Lower leg skin (tissue), 4 donors: Measurements from ENCODE around the gene IL11. TPM values are rescaled to one million over a fixed set of nuclear protein-coding genes. Genes with fewer than 3 reads are reported as not detected.

Experiments used
- DNase-seq, 2 donors: peaks; one replicate each; pipeline ENCODE4 v3.0.0-alpha.2; 2019; ENCODE audit warnings: low spot score in 2 of 2
- H3K4me3 ChIP-seq: fragments of 200-600 bp; sonication (generic); 2 replicates; pipeline ENCODE4 v1.5.1; 2017; ENCODE audit warnings: mild to moderate bottlenecking, low read depth; ENCODE audit not compliant: poor library complexity, severe bottlenecking
- CTCF ChIP-seq, 3 donors: fragments of 450-650 bp; IDR thresholded peaks; one replicate each; pipeline ENCODE4 v1.5.1; 2016; ENCODE audit warnings: antibody characterized with exemption in 3 of 3, mild to moderate bottlenecking in 3 of 3, moderate library complexity in 2 of 3
- POLR2A ChIP-seq, 2 donors: fragments of 450-650 bp; IDR thresholded peaks; one replicate each; pipeline ENCODE4 v1.6.1; 2016 to 2017; ENCODE audit warnings: antibody characterized with exemption in 2 of 2, mild to moderate bottlenecking in 1 of 2, moderate library complexity in 1 of 2
- WGBS, 2 donors: methylation state at CpG; one replicate each; pipeline ENCODE4 v1.1.5; 2018; 5-methylcytosine and 5-hydroxymethylcytosine counted together
- intact Hi-C: fragments of 100-400 bp; cut with DNase I; formaldehyde crosslinking; loops from one replicate; pipeline ENCODE4 v1.15.0; 2023; ENCODE audit warnings: low total_unique reads
- total RNA-seq, 4 donors: library from RNA; depleted of rRNA; stranded (reverse); fragments of >200 nt; gene quantifications; one replicate each; pipeline ENCODE4 v1.1.0, GENCODE V29; 2016

The IL11 gene
- total RNA-seq, 4 donors from 2014 or later: 0.23 to 0.68 (median 0.46) TPM; not detected in 1

- no peak overlapping the region for H3K4me3 ChIP-seq
- WGBS, 2 donors: 74 to 80% methylated on average over 13 to 24 of the region's 24 CpGs
- TF ChIP-seq POLR2A (IDR thresholded peaks at IDR 0.05) (no peak), CTCF (IDR thresholded peaks at IDR 0.05) (no peak)
- DNase-seq: no peak
- intact Hi-C loops: no loop called here
These were observed 17.7 kb upstream of the IL11 start for GRCh38 chr19:55387736-55388497.

- whole genome bisulfite sequencing, 2 donors: 1 to 3% methylated on average over 18 to 33 of the region's 33 CpGs
- intact Hi-C loops: no loop called here
These were observed 16.3 kb upstream of the IL11 start for GRCh38 chr19:55386493-55386971.

GRCh38 chr19:55385724-55386492 lies 15.6 kb upstream of the IL11 start, which contains the start of gene RPL28:
TSS of gene RPL28 (plus strand) at chr19:55385932. CDS start at chr19:55386358, 426 bp downstream.
- 0% methylated on average over 63 to 66 of the region's 68 CpGs for WGBS, 2 donors
- peak in 1 of 2 donors; percentile 93 for TF ChIP-seq POLR2A (IDR thresholded peaks at IDR 0.05)
- no peak for TF ChIP-seq CTCF (IDR thresholded peaks at IDR 0.05)
- DNase-seq: peak; percentile 99 to 100
- H3K4me3 ChIP-seq: peak within 1 kb of the TSS; percentile 77
- intact Hi-C loops: no loop called here

More at GRCh38 chr19:55386493-55386971, 16.3 kb upstream of the IL11 start:
- H3K4me3 ChIP-seq: peak overlapping the region; percentile 77
- no peak for DNase-seq
- TF ChIP-seq POLR2A (IDR thresholded peaks at IDR 0.05) (no peak), CTCF (IDR thresholded peaks at IDR 0.05) (no peak)

GRCh38 chr19:55384920-55385723 lies 14.9 kb upstream of the IL11 start:
- intact Hi-C loops: no loop called here
- H3K4me3 ChIP-seq: no peak overlapping the region
- 4 to 6% methylated on average over 34 of the region's 34 CpGs for WGBS, 2 donors
- TF ChIP-seq POLR2A (IDR thresholded peaks at IDR 0.05) (no peak), CTCF (IDR thresholded peaks at IDR 0.05) (no peak)
- peak; percentile 98 to 99 for DNase-seq

- H3K4me3 ChIP-seq: peak within 1 kb of the TSS; percentile 42
These were observed 14.1 kb upstream of the IL11 start, which contains the start of gene TMEM238 for GRCh38 chr19:55384131-55384919. TSS of gene TMEM238 (minus strand) at chr19:55384292. CDS start at chr19:55384259, 33 bp downstream.

More at GRCh38 chr19:55384131-55384919, 14.1 kb upstream of the IL11 start, which contains the start of gene TMEM238:
- 43 to 53% methylated on average over 22 to 27 of the region's 72 CpGs for WGBS, 2 donors
- DNase-seq: peak; percentile 37 to 88
- intact Hi-C loops: no loop called here
- TF ChIP-seq CTCF (IDR thresholded peaks at IDR 0.05): no peak
- no peak for TF ChIP-seq POLR2A (IDR thresholded peaks at IDR 0.05)
